ENCODE measurements around the gene ARL11. TPM values are rescaled to one million over a fixed set of nuclear protein-coding genes. Genes with fewer than 3 reads are reported as not detected.

Gene ARL11
- total and polyA plus RNA-seq, 2 of the 4 experiments (the other 2 are of a cell fraction), result not detected

GRCh38 chr13:49678191-49678914, 50.0 kb downstream of the ARL11 start:
- BruUV-seq (replicated peaks), result no TSS peak
- Histone ChIP-seq H3K18ac (ENCODE audit: low read depth, low read length) (no peak overlapping the region), H3K36me3 (ENCODE audit: control insufficient read depth, insufficient read depth, low read length) (peaks cover 2% of the 10 kb centered on the region), H3K27ac (ENCODE audit: insufficient read depth, low read length) (no peak overlapping the region), H3K4me2 (ENCODE audit: low read depth, low read length) (no peak overlapping the region), H4K8ac (ENCODE audit: low read depth in 2 of 2, low read length in 2 of 2) (no peak overlapping the region), H3K9me3 (ENCODE audit: control insufficient read depth, insufficient read depth, low read length) (no peaks in the 10 kb centered on the region), H2BK5ac (ENCODE audit: low read depth, low read length, poor library complexity, severe bottlenecking) (no peak overlapping the region), H2BK120ac (ENCODE audit: low read depth, low read length) (no peak overlapping the region), H3K23ac (ENCODE audit: low read depth, low read length) (no peak overlapping the region), H4K20me1 (ENCODE audit: insufficient read depth, low read length) (peaks cover 11% of the 10 kb centered on the region; the same call in 1 of the 2 replicates), H3K14ac (replicated peaks; ENCODE audit: low read depth, low read length) (no peak overlapping the region), H3K27me3 (ENCODE audit: control insufficient read depth, insufficient read depth, low read length) (no peaks in the 10 kb centered on the region), H4K91ac (ENCODE audit: insufficient read depth, low read depth, low read length) (no peak overlapping the region), H4K5ac (ENCODE audit: low read depth, low read length) (no peak overlapping the region), H3K79me1 (ENCODE audit: low read depth in 1 of 2, low read length in 2 of 2) (peaks cover 24 to 52% of the 10 kb centered on the region in 2 experiments), H2BK15ac (ENCODE audit: low read depth, low read length) (no peak overlapping the region), H3K9me1 (ENCODE audit: insufficient read depth, low read length) (peaks cover 6% of the 10 kb centered on the region), H2AK9ac (replicated peaks; ENCODE audit: low read depth, low read length, poor library complexity) (no peak overlapping the region), H3K4ac (ENCODE audit: low read depth, low read length) (no peak overlapping the region), H3K56ac (ENCODE audit: extremely low read depth, insufficient read depth, low read length) (no peak overlapping the region), H2BK20ac (ENCODE audit: low read depth, low read length) (no peak overlapping the region), H2AFZ (replicated peaks; ENCODE audit: low read length, poor library complexity) (no peak overlapping the region), H3K9ac (ENCODE audit: low read depth, low read length) (no peak overlapping the region), H2AK5ac (ENCODE audit: low read depth, low read length) (no peak overlapping the region), H3K4me3 (ENCODE audit: insufficient read depth, low read depth, low read length) (no peak overlapping the region), H3K4me1 (ENCODE audit: control insufficient read depth, insufficient read depth, low read length) (peaks cover 4% of the 10 kb centered on the region)
- in situ Hi-C loops (cut with MboI; ENCODE audit: low sequenced_read_pairs), result loop anchor here (10.0 kb wide), 2 partner anchors 846 to 1126 kb away; no protein-coding TSS in a partner anchor
- POLR2A ChIA-PET (ENCODE audit: unreplicated experiment), result interaction anchor here (1.1 kb wide), 1 partner anchor 12 kb away, joined by 4 read pairs; the partner anchor contains the start of gene EBPL
- no peak for DNase-seq
- TF ChIP-seq POLR2A (IDR thresholded peaks at IDR 0.05; ENCODE audit: low read depth, low read length) (no peak), RFX5 (IDR thresholded peaks at IDR 0.05; ENCODE audit: low read depth, low read length) (no peak), RAD21 (IDR thresholded peaks at IDR 0.05; ENCODE audit: low read length) (no peak), BHLHE40 (IDR thresholded peaks at IDR 0.05; ENCODE audit: low read depth, low read length) (no peak), CTCF (conservative IDR thresholded peaks at IDR 0.05; ENCODE audit: low read depth, low read length) (no peak), MAZ (IDR thresholded peaks at IDR 0.05; ENCODE audit: borderline replicate concordance, low read depth, low read length) (no peak), MXI1 (IDR thresholded peaks at IDR 0.05; ENCODE audit: borderline replicate concordance, low read depth, low read length) (no peak), RCOR1 (IDR thresholded peaks at IDR 0.05; ENCODE audit: insufficient replicate concordance, low read length) (no peak), CEBPB (IDR thresholded peaks at IDR 0.05; ENCODE audit: low read depth, low read length) (no peak), NFE2L2 (IDR thresholded peaks at IDR 0.05; ENCODE audit: low read depth, low read length) (no peak), MAFK (IDR thresholded peaks at IDR 0.05; ENCODE audit: low read depth, low read length) (no peak), CHD1 (IDR thresholded peaks at IDR 0.05; ENCODE audit: low read depth, low read length) (no peak), SMC3 (IDR thresholded peaks at IDR 0.05; ENCODE audit: low read depth, low read length) (no peak)
- TF ChIP-seq, protein P1, sequence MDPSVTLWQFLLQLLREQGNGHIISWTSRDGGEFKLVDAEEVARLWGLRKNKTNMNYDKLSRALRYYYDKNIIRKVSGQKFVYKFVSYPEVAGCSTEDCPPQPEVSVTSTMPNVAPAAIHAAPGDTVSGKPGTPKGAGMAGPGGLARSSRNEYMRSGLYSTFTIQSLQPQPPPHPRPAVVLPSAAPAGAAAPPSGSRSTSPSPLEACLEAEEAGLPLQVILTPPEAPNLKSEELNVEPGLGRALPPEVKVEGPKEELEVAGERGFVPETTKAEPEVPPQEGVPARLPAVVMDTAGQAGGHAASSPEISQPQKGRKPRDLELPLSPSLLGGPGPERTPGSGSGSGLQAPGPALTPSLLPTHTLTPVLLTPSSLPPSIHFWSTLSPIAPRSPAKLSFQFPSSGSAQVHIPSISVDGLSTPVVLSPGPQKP (IDR thresholded peaks at IDR 0.05; ENCODE audit: borderline replicate concordance, low read depth, low read length), result no peak
- TF ChIP-seq, protein P2, sequence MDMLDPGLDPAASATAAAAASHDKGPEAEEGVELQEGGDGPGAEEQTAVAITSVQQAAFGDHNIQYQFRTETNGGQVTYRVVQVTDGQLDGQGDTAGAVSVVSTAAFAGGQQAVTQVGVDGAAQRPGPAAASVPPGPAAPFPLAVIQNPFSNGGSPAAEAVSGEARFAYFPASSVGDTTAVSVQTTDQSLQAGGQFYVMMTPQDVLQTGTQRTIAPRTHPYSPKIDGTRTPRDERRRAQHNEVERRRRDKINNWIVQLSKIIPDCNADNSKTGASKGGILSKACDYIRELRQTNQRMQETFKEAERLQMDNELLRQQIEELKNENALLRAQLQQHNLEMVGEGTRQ (IDR thresholded peaks at IDR 0.05; ENCODE audit: low read depth, low read length), result no peak
- no peak for ATAC-seq (ENCODE audit: low read depth)
- WGBS, 2 experiments (ENCODE audit: extremely low coverage in 2 of 2, insufficient read length in 1 of 2), result 98% methylated on average over 20 of the region's 48 CpGs; no CpG with 5 or more reads in 1 of the 2 experiments
- dilution Hi-C loops (cut with HindIII; ENCODE audit: low sequenced_read_pairs, unreplicated experiment), result no loop called here
- intact Hi-C loops (cut with micrococcal nuclease), result loop anchor here (10.0 kb wide), 1 partner anchor 836 kb away; no protein-coding TSS in a partner anchor
- CTCF ChIA-PET, result interaction anchor here (1.5 kb wide), 1 partner anchor 8 kb away, joined by 6 read pairs; no protein-coding TSS in a partner anchor
